IPS DF 4.7 (cell line): ENCODE data around the gene SEC61A2.
A peak's percentile ranks its signal among the peaks of the same experiment; 100 is the strongest.
"Not testable (repeated sequence)": the region's sequence is repeated elsewhere in the genome, so short reads cannot be mapped to it uniquely, and the experiment has no call there.

Source experiments
- DNase-seq: peaks from one replicate; pipeline ENCODE4 v3.0.0-alpha.2; 2013; ENCODE audit warnings: low spot score; ENCODE audit errors: extremely low read depth

The SEC61A2 gene

DNA sequence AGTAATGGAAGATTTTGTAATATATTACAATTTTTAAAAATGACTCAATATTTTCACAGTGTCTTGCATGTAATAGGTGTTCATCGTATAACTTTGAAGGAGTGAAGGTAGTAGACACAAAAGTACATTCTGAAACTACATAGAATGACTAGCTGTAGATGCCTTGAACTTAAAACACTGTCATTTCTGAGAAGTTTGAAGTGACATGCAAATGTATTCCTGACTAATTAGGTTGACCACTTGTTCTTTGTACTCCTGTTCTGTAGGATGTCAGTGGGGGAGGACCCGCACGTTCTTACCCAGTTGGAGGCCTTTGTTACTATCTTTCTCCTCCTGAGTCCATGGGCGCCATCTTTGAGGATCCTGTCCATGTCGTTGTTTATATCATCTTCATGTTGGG is 31.2 kb downstream of the SEC61A2 start:
- no peak for DNase-seq

DNA sequence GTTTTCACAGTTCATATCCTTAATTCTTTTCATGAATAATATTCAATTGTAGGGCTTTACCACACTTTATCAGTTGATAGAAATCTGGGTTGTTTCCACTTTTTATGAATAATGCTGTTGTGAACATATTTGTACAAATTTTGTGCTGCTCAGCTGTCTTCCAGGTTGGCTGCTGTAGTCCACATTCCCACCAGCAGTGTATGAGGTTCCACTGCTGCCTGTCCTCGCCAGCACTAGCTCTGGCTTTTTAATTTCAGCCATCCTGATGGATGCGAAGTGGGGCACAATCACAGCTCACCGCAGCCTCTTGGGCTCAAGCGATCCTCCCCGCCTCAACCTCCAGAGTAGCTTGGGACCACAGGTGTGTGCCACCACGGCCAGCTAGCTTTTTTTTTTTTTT is 33.5 kb downstream of the SEC61A2 start:
- DNase-seq, result no peak

DNA sequence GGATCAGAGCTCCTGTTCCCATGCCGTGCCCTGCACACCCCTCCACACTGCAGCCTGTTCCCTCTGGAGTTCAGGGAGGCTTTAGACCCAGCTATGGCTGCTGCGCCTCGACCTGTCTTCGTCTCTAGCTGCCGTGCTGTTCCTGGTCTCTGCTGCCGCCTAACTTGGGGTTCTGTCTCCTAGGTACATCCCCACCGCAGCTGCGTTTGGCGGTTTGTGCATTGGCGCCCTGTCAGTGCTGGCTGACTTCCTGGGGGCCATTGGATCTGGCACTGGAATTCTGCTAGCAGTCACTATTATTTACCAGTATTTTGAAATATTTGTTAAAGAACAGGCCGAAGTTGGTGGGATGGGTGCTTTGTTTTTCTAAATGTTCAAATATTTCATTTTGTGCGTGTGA is 34.6 kb downstream of the SEC61A2 start:
- DNase-seq, result no peak

DNA sequence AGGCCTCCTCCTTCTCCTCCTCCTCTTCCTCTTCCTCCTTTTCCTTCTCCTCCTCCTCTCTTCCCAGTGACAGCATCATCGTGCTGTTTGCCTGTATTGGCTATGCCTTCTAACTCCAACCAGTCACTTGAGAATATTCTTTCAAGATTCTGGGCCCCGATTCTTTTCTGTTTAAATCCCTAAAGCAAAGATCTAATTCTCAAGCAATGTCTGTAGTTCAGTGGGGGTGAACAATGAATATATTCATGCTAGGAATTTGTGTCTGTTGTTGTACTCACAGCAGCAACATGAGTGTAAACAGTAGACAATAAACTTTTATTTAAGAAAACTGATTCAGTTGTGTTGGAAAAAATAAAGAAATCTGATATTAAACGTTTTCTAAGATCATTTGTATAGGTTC is 35.6 kb downstream of the SEC61A2 start:
- DNase-seq, result no peak

DNA sequence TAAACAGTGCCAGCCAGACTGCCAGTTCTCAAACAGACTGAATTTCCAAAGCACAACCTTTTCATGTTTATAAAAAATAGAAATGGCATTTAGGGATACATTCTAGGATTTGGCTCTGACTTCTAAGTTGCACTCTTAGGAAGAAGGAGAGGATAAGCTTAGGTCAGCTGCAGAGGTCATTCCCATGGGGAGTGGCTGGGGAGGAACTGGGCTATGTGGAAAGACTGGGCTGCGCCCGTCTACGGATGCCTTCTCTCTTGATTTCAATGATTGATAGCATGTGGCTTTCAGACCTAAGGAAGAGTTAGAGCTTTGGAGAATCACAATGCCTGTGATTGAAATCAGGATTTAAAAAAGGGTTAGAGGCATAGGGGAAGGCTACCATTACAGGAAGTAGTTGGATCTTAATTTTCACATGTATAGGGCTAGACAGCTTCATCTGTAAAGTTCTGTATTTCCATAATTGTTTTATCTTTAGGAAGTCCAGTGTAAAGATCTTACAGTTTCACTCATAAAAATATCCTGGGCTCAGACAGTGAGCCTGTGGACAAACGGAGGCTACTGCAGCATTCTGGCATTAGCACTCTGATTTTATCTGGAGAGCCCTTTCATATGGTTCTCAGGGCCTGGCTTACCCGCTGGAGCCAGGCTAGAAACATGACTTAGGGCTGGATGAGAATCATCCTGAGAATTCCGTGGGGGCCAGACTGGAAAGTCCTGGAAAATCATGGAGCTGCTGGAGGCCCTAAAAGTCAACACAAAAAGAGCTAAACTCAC is 36.7 kb downstream of the SEC61A2 start:
- no peak for DNase-seq

DNA sequence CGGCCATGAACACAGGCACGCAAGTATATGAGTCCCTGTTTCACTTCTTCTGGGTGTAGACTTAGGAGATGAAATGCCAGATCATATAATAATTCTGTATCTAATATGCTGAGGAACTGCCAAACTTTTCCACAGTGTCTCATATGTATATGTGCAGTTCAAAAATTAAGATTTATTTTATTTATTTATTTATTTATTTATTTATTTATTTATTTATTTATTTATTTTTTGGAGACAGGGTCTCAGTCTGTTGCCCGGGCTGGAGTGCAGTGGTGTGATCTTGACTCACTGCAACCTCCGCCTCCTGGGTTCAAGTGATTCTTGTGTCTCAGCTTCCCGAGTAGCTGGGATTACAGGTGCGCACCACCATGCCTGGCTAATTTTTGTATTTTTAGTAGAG is 42.0 kb downstream of the SEC61A2 start:
- not testable (repeated sequence) for DNase-seq

DNA sequence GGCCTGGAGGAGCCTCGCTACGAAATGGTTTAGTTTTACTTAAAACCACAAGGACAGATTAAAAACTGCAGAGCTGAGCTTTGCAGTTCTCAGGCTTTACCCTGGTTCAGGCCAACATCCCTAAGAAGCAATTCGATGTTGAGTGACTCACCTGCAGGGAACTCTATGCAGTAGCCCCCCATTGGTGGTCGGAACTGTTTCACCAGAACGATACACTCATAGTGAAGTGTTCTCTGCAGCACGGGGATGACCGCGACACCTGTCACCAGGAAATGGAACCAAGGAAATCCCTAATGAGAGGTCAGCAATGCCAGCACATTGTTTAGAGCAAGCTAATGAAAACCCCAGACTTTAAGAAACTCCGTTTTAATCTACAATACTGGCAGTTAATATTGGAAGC is 48.2 kb downstream of the SEC61A2 start:
- DNase-seq, result no peak

DNA sequence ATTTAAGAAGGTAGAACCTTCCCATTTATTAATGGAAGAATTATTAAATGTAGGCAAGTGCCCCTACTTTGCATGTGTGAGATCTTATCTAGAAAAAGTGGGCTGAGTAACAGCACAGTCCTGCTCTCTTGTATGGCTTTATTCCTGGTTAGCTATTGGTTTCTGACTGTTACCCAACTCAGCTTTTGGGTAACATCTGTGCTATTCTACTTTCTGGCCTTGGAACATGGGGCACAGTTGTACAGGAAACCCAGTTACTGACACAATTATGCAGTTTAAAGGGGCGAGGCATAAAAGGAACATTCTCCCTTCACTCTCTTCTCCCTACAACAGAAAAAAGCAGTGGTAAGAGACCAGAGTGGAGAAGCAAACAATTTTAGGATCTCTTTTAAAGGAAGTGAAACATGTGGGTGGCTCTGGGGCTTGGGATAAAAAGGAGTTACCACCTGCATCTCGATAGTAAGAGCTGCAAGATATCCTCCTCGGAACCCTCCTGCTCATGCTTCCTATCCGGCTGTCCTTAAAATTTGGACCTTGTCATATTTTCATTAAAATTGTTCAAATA is 50.2 kb downstream of the SEC61A2 start:
- no peak for DNase-seq

DNA sequence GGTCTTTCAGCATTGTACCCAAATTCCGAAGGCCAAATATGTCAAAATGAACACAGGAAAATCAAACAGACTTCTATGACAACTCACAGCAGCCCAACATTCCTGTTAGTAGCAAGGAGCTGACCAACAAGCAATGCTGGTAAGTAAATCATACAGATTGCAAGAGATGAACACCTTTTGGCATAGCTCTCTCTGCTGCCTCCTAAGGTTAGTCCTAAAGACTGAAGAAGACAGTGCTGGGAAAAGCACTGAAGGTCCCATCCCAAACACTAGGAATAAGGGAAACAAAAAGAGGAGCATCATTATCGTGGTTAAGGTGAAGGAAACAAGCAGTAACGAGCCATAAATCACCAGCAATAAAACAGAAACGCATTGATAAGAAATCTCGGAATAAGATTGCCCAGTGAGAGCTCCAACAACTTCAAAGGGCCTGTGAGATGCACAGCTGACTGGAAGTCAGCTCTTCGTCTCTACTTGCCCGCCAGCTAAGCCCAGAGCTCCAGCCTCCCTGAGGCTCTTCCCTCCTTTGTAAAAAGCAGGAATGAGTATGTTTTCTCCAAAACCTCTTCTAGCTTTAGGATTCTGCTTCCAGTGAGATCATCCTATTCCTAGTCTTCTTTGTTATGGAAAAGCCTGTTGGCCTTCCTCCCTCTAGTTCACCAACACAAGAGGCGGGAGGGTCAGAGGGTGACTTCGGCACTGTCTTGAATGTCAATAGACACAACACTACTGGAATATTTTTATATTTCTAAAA is 50.9 kb downstream of the SEC61A2 start:
- no peak for DNase-seq

DNA sequence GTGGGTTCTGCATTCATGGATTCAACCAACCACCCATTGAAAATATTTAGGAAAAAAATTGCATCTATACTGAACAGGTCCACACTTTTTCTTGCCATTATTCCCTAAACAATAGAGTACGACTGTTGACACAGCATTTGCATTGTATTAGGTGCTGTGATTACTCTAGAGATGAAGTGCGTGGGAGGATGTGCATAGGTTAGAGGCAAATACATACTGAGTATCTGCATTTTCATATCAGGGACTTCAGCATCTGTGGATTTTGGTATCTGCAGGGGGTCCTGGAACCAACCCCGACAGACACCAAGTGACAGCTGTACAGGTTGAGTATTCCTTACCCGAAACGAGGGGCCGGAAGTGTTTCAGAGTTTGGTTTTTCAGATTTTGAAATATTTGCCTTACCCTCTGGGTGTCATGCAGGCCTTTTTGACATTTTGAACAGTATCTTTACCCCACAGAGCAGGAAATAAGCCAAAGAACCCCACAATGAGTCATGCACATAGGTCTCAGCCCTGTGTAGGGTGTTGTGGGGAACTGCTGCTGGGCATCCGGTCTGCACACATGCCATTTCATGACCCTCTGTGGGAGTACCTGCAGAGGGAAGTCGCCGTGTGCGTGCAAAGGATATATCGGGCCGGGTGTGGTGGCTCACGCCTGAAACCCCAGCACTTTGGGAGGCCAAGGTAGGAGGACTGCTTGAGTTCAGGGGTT is 51.7 kb downstream of the SEC61A2 start:
- no peak for DNase-seq

DNA sequence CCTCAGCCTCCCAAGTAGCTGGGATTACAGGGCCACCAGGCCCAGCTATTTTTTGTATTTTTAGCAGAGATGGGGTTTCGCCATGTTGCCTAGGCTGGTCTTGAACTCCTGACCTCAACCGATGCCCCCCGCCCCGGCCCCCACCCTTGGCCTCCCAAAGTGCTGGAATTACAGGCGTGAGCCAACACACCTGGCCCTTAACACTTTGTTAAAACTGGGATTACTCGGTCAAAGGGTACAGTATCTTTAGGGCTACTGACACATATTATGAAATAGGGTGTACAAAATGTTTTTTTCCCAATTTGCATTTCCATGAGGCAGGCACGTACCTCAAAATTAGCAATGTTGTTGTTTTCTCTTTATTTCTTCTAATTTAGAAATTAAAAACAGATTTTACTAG is 54.7 kb downstream of the SEC61A2 start:
- no peak for DNase-seq

DNA sequence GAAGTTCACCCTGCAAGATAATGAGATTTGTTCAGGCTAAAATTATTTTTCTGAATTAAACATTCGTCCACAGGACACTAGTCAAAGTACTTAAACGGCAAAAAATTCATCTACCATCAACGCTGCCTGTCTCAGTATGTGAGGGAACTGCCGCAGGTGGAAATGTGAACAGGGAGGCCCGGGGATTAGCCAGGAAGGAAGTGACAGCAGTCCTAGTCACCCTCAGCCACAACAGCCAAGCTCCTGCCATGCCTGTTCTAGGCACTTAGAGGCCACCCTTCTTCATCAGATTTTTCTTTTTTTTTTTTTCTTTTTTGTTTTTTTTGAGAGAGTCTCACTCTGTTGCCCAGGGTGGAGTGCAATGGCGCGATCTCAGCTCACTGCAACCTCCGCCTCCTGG is 56.8 kb downstream of the SEC61A2 start:
- DNase-seq, result no peak

DNA sequence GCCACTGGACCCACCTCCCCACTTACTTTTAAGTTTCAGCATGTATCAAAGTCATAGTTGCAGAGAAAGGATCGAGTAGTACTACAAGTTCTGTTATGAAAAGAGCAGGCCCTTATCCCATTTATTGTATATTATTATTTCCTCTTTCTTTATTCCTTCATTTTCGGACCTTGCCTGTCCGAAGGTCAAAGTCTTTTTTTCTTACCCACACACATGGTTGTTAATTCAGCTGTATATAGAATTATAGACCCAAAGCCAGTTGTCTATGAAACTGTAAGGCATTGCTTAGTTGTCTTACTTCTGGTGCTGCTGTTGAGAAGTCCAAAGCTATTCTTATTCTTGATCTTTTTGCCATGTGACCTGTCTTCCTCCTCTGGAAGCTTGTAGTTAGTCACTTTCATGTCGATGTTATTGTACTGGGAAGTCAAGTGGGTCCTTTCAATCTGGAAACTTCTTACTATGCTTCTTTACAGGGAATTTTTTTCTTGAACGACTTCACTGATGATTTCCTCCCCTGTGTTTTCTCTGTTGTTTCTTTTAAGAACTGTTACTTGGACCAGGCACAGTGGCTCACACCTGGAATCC is 57.9 kb downstream of the SEC61A2 start:
- no peak for DNase-seq

DNA sequence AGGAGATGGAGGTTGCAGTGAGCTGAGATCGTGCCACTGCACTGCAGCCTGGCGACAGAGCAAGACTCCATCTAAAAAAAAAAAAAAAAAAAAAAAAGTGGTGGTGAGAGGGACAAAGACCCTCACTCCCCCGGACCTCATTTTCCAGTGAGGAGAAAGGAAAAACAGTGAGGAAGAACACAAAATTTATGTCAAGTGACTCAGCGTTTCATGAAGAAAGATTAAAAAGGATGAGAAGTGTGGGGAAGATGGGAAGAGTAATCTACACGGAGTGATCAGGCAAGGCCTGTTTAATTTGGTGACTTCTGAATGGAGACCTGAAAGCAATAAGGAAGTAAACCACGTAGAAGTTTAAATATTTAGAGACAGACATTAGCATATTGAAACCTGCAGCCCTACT is 59.2 kb downstream of the SEC61A2 start:
- DNase-seq, result no peak

DNA sequence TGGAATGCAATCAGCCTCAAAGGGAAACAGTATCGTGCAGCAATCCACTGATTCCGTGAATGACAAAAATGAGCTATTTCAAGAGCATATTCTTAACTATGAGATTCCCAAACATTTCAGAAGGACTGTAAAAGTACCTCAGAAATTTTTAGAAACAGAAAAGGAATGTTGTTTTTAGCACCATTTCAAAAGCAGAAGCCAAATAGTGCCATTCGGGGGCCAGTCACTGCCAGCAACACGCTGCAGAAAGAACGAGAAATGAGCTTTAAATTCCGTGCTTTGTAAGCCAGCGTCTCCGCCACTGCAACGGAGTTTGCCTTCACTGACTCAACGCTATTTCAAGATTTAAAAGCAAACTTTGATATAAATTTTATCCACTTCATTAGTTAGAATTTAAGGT is 59.9 kb downstream of the SEC61A2 start:
- no peak for DNase-seq

DNA sequence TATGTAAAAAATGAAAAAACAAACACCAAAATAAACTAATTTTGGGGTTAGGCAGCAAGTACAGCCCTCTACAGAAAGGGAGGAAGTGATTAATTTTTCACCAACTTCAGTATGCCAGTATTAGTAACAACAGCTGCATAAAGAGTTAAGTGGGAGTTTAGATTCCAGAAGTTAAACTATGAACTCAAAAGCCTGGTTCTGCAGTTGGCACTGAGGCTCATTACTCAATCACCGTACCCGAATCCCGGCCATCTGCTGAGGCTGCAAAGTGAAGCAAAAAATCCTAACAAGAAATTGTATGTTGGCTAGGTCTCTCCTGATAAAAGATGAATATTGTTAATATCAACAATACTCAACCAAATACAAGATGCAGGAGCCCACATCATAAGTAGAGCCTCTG is 62.2 kb downstream of the SEC61A2 start:
- DNase-seq, result no peak

DNA sequence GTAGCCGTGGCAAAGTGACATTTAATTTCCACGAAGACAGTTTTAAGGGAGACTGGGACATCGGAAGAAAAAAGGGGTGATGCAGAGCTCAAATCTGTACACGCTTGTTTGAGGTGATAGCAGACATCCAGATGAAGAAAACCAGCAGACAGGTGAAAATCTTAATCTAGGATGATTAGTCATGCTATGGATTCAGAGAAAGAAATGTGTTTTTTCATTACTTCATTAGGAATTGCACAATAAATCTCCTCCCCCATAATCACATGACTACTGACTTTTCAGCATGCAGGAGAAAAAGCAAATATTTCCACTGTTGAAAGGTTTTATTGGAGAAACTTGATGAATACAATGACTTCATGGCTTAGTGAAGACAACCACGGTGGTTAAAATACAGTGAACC is 63.7 kb downstream of the SEC61A2 start:
- DNase-seq, result no peak

DNA sequence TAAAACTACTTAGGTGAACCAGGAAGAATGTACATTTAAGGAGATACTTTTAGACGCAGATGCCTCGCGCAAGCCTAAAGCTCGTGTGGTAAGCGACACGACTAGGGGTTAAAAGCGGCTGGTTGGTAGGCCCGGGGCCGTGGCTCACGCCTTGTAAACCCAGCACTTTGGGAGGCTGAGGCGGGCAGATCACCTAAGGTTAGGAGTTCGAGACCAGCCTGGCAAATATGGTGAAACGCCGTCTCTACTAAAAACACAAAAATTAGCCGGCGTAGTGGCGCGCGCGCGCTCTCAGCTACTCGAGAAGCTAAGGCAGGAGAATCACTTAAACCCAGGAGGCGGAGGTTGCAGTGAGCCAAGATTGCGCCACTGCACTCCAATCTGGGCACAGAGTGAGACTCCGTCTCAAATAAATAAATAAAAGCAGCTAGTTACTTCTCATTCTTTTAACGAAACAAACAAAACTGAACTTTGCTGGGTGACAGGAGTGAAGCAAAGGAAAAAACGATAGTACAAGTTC is 65.3 kb downstream of the SEC61A2 start:
- DNase-seq, result no peak

DNA sequence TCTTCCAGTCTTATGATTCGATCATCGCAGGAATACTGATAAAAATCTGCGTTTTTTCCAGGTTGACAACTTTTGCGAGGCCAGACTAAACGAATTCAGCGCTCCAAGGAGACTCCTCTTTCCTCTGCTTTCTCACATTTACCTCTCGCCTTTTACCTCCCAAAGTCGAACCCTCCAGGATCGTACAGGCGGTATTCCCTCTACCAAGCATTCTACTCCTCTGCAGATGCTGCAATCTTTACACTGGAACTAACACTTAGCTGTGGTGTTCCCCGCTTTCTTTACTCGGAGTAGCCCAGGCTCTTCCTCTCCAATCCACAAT is 65.8 kb downstream of the SEC61A2 start:
- DNase-seq, result no peak

DNA sequence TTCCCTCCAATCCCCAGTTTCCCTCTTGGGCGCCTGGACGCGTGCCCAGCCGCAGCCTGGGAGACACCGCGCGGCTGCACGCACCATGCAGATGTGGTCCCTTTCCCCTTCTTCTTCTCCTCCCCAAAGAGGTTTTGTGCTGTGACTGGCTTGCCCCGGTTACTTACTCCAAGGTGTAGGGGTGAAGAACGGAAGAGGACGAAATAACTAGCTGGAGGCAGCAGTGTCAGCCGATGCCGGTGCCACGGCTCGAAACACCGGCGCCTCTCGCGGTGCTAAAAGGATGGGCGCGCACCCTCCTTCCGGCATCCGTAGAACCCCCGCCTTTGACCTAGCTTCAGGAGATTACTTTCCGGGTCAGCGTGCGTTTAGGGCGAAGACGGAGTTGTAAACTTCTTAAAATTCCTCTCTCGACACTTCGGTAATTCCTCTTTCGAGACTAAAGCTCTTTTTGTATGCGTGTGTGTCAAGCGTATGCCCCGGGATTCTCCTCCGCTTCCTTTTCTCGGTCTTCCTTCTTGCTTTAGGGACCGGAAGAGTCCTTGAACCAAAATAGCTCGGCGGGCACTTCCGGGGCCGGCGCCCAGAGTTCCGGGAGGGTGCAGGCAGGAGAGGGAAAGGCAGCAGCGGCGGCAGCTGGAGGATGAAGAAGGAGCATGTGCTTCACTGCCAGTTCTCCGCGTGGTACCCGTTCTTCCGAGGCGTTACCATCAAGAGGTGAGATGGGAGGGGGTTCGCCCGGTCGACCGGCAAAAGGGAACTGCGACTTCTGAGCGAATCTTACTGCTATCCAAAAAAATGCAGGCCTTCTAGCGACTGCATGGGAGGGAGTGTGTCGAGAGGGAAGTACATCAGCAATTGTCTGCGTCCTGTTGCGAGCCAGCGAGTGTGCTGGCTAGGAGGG is 66.4 kb downstream of the SEC61A2 start, which contains the start of the genes CDC123 and NUDT5:
Gene CDC123 (plus strand): TSS at position 586 of the 904 bp plus-strand sequence. CDS start 58 bp downstream, at position 644.
Gene NUDT5 (minus strand): TSS at position 289 of the 904 bp plus-strand sequence. CDS start 9,600 bp downstream, outside the sequence.
- DNase-seq, result peak; percentile 51
